OCI-LY1 (cell line): ENCODE data around the gene TGFB3.

Experiments used
- H2AFZ ChIP-seq: fragments of 200-600 bp; sonication (generic), shearing (Covaris generic); 2 replicates; pipeline ENCODE4 v1.6.0; 2014; ENCODE audit warnings: antibody characterized with exemption, mild to moderate bottlenecking, low read length
- H3F3A ChIP-seq: fragments of 200-600 bp; sonication (generic), shearing (Covaris generic); 2 replicates; pipeline ENCODE4 v1.6.0; 2014; ENCODE audit warnings: mild to moderate bottlenecking, antibody characterized with exemption, low read length, moderate library complexity; ENCODE audit not compliant: insufficient read depth
- H3K27ac ChIP-seq: fragments of 200-600 bp; sonication (generic); 2 replicates; pipeline ENCODE4 v1.5.1; 2014; ENCODE audit warnings: low read length, mixed run types, mild to moderate bottlenecking, low read depth; ENCODE audit not compliant: poor library complexity, severe bottlenecking
- H3K27me3 ChIP-seq: fragments of 200-600 bp; sonication (generic); 2 replicates; pipeline ENCODE4 v1.6.0; 2014; ENCODE audit warnings: antibody characterized with exemption, mild to moderate bottlenecking, low read length, moderate library complexity; ENCODE audit not compliant: insufficient read depth
- H3K36me3 ChIP-seq: fragments of 200-600 bp; sonication (generic); 2 replicates; pipeline ENCODE4 v1.6.1; 2014; ENCODE audit warnings: mild to moderate bottlenecking, antibody characterized with exemption, low read length, moderate library complexity, mixed read lengths; ENCODE audit not compliant: insufficient read depth
- H3K4me1 ChIP-seq: fragments of 200-600 bp; sonication (generic); 2 replicates; pipeline ENCODE4 v1.5.1; 2014; ENCODE audit warnings: mild to moderate bottlenecking, low read length, moderate library complexity; ENCODE audit not compliant: insufficient read depth, severe bottlenecking
- H3K4me2 ChIP-seq: fragments of 200-600 bp; sonication (generic), shearing (Covaris generic); 2 replicates; pipeline ENCODE4 v1.6.1; 2014; ENCODE audit warnings: low read length
- H3K4me3 ChIP-seq: fragments of 200-600 bp; sonication (generic); 2 replicates; pipeline ENCODE4 v1.5.1; 2014; ENCODE audit warnings: low read length, low read depth, mild to moderate bottlenecking, mixed read lengths; ENCODE audit not compliant: poor library complexity, severe bottlenecking
- H3K79me2 ChIP-seq: fragments of 200-600 bp; shearing (Covaris generic); 2 replicates; pipeline ENCODE4 v1.6.1; 2016; ENCODE audit warnings: mixed run types, low read length, mixed read lengths; ENCODE audit not compliant: insufficient read depth
- H3K9ac ChIP-seq: fragments of 200-600 bp; sonication (generic), shearing (Covaris generic); 2 replicates; pipeline ENCODE4 v1.6.1; 2014; ENCODE audit warnings: mild to moderate bottlenecking, low read length, mixed read lengths
- H3K9me2 ChIP-seq: fragments of 200-600 bp; sonication (generic), shearing (Covaris generic); 2 replicates; pipeline ENCODE4 v1.6.1; 2014; ENCODE audit warnings: low read depth, mild to moderate bottlenecking, low read length, mixed read lengths
- H3K9me3 ChIP-seq: fragments of 200-600 bp; shearing (Covaris generic); 2 replicates; pipeline ENCODE4 v1.6.1; 2014; ENCODE audit warnings: low read length, mixed read lengths
- H4K20me1 ChIP-seq: fragments of 200-600 bp; sonication (generic), shearing (Covaris generic); 2 replicates; pipeline ENCODE4 v1.6.0; 2016; ENCODE audit warnings: mild to moderate bottlenecking, low read length; ENCODE audit not compliant: insufficient read depth
- CTCF ChIP-seq: fragments of 200-600 bp; sonication (generic), shearing (Covaris generic); IDR thresholded peaks from 2 replicates; pipeline ENCODE4 v1.5.1; 2017; ENCODE audit warnings: mild to moderate bottlenecking, antibody characterized with exemption, low read length, moderate library complexity, mixed read lengths
- EZH2 ChIP-seq: fragments of 200-600 bp; sonication (generic), shearing (Covaris generic); IDR thresholded peaks from 2 replicates; pipeline ENCODE4 v1.8.0; 2017; ENCODE audit warnings: borderline replicate concordance, mixed run types, mild to moderate bottlenecking, antibody characterized with exemption, low read length, moderate library complexity, mixed read lengths

Gene TGFB3

GRCh38 chr14:75917322-75917945, 64.4 kb downstream of the TGFB3 start:
- Histone ChIP-seq H3F3A (no peaks in the 10 kb centered on the region), H3K9me2 (no peaks in the 10 kb centered on the region), H3K9me3 (no peaks in the 10 kb centered on the region), H3K36me3 (no peaks in the 10 kb centered on the region), H3K27me3 (no peaks in the 10 kb centered on the region), H4K20me1 (no peaks in the 10 kb centered on the region), H3K4me2 (no peak overlapping the region), H2AFZ (no peak overlapping the region), H3K4me1 (no peaks in the 10 kb centered on the region), H3K4me3 (no peak overlapping the region), H3K79me2 (no peaks in the 10 kb centered on the region), H3K27ac (no peak overlapping the region), H3K9ac (no peak overlapping the region)
- TF ChIP-seq EZH2 (no peak), CTCF (no peak)

DNA sequence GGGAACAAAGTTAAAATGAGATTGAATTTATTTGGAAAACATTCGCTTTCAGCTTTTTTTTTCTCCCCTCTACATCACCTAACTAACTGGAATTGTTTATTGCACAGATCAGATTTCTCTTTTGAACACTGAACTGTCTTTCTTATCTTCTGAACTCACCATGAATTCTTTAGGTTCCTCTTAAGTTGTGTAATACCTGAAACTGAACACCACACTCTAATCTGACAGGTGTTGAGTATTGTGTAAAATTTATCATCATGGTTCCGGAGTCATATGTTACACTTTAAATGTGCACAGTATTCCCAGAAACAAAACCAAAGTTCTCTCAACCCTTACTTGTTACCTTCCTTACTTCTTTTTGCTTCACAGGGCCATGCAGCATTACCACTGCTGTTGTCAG, 66.8 kb downstream of the TGFB3 start:
- TF ChIP-seq CTCF (no peak), EZH2 (no peak)
- Histone ChIP-seq H4K20me1 (no peaks in the 10 kb centered on the region), H2AFZ (no peak overlapping the region), H3K79me2 (no peaks in the 10 kb centered on the region), H3K9ac (no peak overlapping the region), H3K4me2 (no peak overlapping the region), H3K4me1 (no peaks in the 10 kb centered on the region), H3F3A (no peaks in the 10 kb centered on the region), H3K4me3 (no peak overlapping the region), H3K27me3 (no peaks in the 10 kb centered on the region), H3K27ac (no peak overlapping the region), H3K36me3 (no peaks in the 10 kb centered on the region), H3K9me3 (no peaks in the 10 kb centered on the region), H3K9me2 (no peaks in the 10 kb centered on the region)

- Histone ChIP-seq H3K36me3 (no peaks in the 10 kb centered on the region), H4K20me1 (no peaks in the 10 kb centered on the region), H3K9me2 (no peaks in the 10 kb centered on the region), H3K4me3 (no peak overlapping the region), H3K27ac (no peak overlapping the region), H3K4me2 (no peak overlapping the region), H3K27me3 (no peaks in the 10 kb centered on the region), H3K79me2 (no peaks in the 10 kb centered on the region), H3K4me1 (no peaks in the 10 kb centered on the region), H3K9me3 (no peaks in the 10 kb centered on the region), H2AFZ (no peak overlapping the region), H3F3A (no peaks in the 10 kb centered on the region), H3K9ac (no peak overlapping the region)
- no peak for TF ChIP-seq EZH2
- no peak for TF ChIP-seq CTCF
Measured at GRCh38 chr14:75913183-75913582, 68.6 kb downstream of the TGFB3 start.
